Spleen (tissue), 11 donors: ENCODE data around the gene HSD17B14. TPM values are rescaled to one million over a fixed set of nuclear protein-coding genes. Genes with fewer than 3 reads are reported as not detected.

ENCODE experiments used
- DNase-seq: peaks from one replicate; pipeline ENCODE4 v3.0.0-alpha.2; 2020
- H3K27ac ChIP-seq, 8 donors: fragments of 200-600 bp; sonication (generic) in 7 of 8; 1 replicate in 4 of 8; 2 replicates in 4 of 8; pipeline versions ENCODE4 v1.5.0 to v1.8.0; 2016 to 2021; ENCODE audit warnings: inconsistent platforms in 4 of 8, mild to moderate bottlenecking in 4 of 8, moderate library complexity in 1 of 8
- H3K27me3 ChIP-seq, 7 donors: fragments of 200-600 bp; sonication (generic) in 6 of 7; replicated peaks in 1 of 7; 1 replicate in 4 of 7; 2 replicates in 3 of 7; pipeline versions ENCODE4 v1.5.0 to v1.8.0; 2016 to 2021; ENCODE audit warnings: inconsistent platforms in 3 of 7, mild to moderate bottlenecking in 1 of 7
- H3K36me3 ChIP-seq, 6 donors: fragments of 200-600 bp; sonication (generic) in 5 of 6; 1 replicate in 4 of 6; 2 replicates in 2 of 6; pipeline versions ENCODE4 v1.5.0 to v1.8.0; 2016 to 2021; ENCODE audit warnings: inconsistent platforms in 2 of 6
- H3K4me1 ChIP-seq, 6 donors: fragments of 200-600 bp; sonication (generic) in 5 of 6; 1 replicate in 3 of 6; 2 replicates in 3 of 6; pipeline versions ENCODE4 v1.5.0 to v1.8.0; 2016 to 2021; ENCODE audit warnings: inconsistent platforms in 3 of 6
- H3K4me3 ChIP-seq, 8 donors: fragments of 200-600 bp; sonication (generic) in 7 of 8; 1 replicate in 4 of 8; 2 replicates in 4 of 8; pipeline versions ENCODE4 v1.5.0 to v1.8.0; 2016 to 2021; ENCODE audit warnings: inconsistent platforms in 4 of 8, mild to moderate bottlenecking in 4 of 8, moderate library complexity in 2 of 8
- H3K9me3 ChIP-seq, 8 donors: fragments of 200-600 bp; sonication (generic) in 7 of 8; 1 replicate in 4 of 8; 2 replicates in 4 of 8; pipeline versions ENCODE4 v1.5.0 to v1.8.0; 2016 to 2021; ENCODE audit warnings: inconsistent platforms in 4 of 8
- POLR2A ChIP-seq, 3 donors: fragments of 450-650 bp; IDR thresholded peaks; one replicate each; pipeline ENCODE4 v1.5.1; 2017; ENCODE audit warnings: antibody characterized with exemption in 3 of 3, mild to moderate bottlenecking in 1 of 3
- POLR2AphosphoS5 ChIP-seq, 3 donors: sonication (generic); formaldehyde crosslinking; IDR thresholded peaks; one replicate each; pipeline ENCODE4 v1.5.1; 2017; ENCODE audit warnings: antibody characterized with exemption in 3 of 3
- WGBS, 5 donors: extraction: QIAGEN DNeasy Blood & Tissue Kit in 3 of 5; methylation state at CpG; one replicate each; pipeline versions ENCODE4 v1.1.5 to v1.1.7; 2013 to 2018; 5-methylcytosine and 5-hydroxymethylcytosine counted together
- intact Hi-C: fragments of 100-400 bp; cut with DNase I; formaldehyde crosslinking; loops from one replicate; pipeline ENCODE4 v1.15.0; 2023; ENCODE audit warnings: low total_unique reads
- polyA plus RNA-seq, 3 donors: library from polyadenylated mRNA; stranded (reverse); fragments of 200-250 nt; gene quantifications; one replicate each; pipeline ENCODE4 v1.2.1, GENCODE V29; 2013
- total RNA-seq, 7 donors: library from RNA; depleted of rRNA in 3 of 7; stranded (reverse); fragments of >200 nt in 3 of 7; fragmentation: NEBNext Ultra II Directional in 4 of 7; extraction: Animal tissue kit (Norgen Biotek cat#: 25700) in 4 of 7; gene quantifications; one replicate each; pipeline versions ENCODE4 v1.1.0 to v1.2.1, GENCODE V29; 2016 to 2021
- TF ChIP-seq, protein P1 (sequence below), 11 experiments: fragments of 200-600 bp in 7 of 11; fragments of 450-650 bp in 4 of 11; sonication (generic) in 4 of 11; IDR thresholded peaks in 8 of 11; conservative IDR thresholded peaks in 3 of 11; 1 replicate in 7 of 11; 2 replicates in 4 of 11; pipeline versions ENCODE4 v1.4.0 to v1.8.0; 2016 to 2021; ENCODE audit warnings: antibody characterized with exemption in 11 of 11, inconsistent platforms in 4 of 11, mild to moderate bottlenecking in 1 of 11
- donor health status: healthy with polysubstance abuse.
- donor health status: DM: no; HTN: no; CAD: no; lungs with moderate emphysema.
- donor health status: DM: no; HTN: no; CAD: no.
- donor health status: Bipolar disorder and iron deficiency.
- donor health status: healthy.
- donor health status: DM: no; HTN: no; CAD: no.
- donor health status: DM: yes; HTN: yes; CAD: no.

The HSD17B14 gene
- total and polyA plus RNA-seq, 10 donors, result 2.4 to 16.5 (median 10.6) TPM

DNA sequence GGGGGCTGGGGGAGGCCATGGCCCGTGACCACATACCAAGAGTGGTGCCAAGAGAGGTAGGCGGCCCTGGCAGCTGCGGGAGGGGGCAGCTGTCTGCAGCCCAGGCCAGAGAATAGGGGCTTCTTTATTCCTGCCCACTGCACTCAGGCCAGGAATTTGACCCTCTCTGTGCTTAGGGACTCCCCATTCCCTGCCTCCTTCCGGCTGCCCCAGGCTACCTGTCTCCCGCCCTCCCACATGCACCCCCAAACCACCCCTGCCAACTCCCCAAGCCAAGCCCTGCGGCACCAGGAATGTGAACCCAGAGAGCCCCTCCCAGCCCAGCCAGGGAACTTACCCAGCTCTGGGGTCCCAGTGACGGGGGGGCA lies 31.4 kb upstream of the HSD17B14 start:
- Histone ChIP-seq H3K9me3 (no peaks in the 10 kb centered on the region), H3K27ac (peak overlapping the region in 7 of 8 donors; percentile 59 to 76 (median 66)), H3K4me1 (peaks cover 0 to 36% (median 8%) of the 10 kb centered on the region in 6 donors), H3K36me3 (no peaks in the 10 kb centered on the region), H3K27me3 (peaks cover 0 to 15% (median 0%) of the 10 kb centered on the region in 7 donors), H3K4me3 (peak overlapping the region in 4 of 8 donors; percentile 13 to 49 (median 22))
- TF ChIP-seq POLR2A (IDR thresholded peaks at IDR 0.05), result no peak
- TF ChIP-seq, protein P1, sequence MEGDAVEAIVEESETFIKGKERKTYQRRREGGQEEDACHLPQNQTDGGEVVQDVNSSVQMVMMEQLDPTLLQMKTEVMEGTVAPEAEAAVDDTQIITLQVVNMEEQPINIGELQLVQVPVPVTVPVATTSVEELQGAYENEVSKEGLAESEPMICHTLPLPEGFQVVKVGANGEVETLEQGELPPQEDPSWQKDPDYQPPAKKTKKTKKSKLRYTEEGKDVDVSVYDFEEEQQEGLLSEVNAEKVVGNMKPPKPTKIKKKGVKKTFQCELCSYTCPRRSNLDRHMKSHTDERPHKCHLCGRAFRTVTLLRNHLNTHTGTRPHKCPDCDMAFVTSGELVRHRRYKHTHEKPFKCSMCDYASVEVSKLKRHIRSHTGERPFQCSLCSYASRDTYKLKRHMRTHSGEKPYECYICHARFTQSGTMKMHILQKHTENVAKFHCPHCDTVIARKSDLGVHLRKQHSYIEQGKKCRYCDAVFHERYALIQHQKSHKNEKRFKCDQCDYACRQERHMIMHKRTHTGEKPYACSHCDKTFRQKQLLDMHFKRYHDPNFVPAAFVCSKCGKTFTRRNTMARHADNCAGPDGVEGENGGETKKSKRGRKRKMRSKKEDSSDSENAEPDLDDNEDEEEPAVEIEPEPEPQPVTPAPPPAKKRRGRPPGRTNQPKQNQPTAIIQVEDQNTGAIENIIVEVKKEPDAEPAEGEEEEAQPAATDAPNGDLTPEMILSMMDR (IDR thresholded peaks at IDR 0.05 in 8 of 11, conservative IDR thresholded peaks at IDR 0.05 in 3 of 11), result no peak
- TF ChIP-seq POLR2AphosphoS5 (IDR thresholded peaks at IDR 0.05), result no peak
- WGBS, 5 donors, result 71 to 83% (median 79%) methylated on average over 7 of the region's 7 CpGs
- no peak for DNase-seq
- intact Hi-C loops, result no loop called here

- TF ChIP-seq POLR2AphosphoS5 (IDR thresholded peaks at IDR 0.05) (no peak), POLR2A (IDR thresholded peaks at IDR 0.05) (no peak)
- TF ChIP-seq, protein P1 (IDR thresholded peaks at IDR 0.05 in 8 of 11, conservative IDR thresholded peaks at IDR 0.05 in 3 of 11), result no peak
- Histone ChIP-seq H3K9me3 (no peaks in the 10 kb centered on the region), H3K36me3 (no peaks in the 10 kb centered on the region), H3K27me3 (peaks cover 0 to 15% (median 0%) of the 10 kb centered on the region in 7 donors), H3K4me1 (peaks cover 0 to 36% (median 8%) of the 10 kb centered on the region in 6 donors), H3K27ac (peak overlapping the region in 7 of 8 donors; percentile 59 to 76 (median 66)), H3K4me3 (peak overlapping the region in 4 of 8 donors; percentile 13 to 49 (median 22))
- intact Hi-C loops, result no loop called here
- no peak for DNase-seq
- 54 to 82% (median 72%) methylated on average over 14 of the region's 14 CpGs for WGBS, 5 donors
Observed at GRCh38 chr19:48867123-48867745, 30.9 kb upstream of the HSD17B14 start.

GRCh38 chr19:48866692-48867091 lies 30.4 kb upstream of the HSD17B14 start:
- no peak for DNase-seq
- WGBS, 5 donors, result 64 to 78% (median 71%) methylated on average over 6 of the region's 6 CpGs
- Histone ChIP-seq H3K27ac (peak overlapping the region in 3 of 8 donors; percentile 66 to 75 (median 69)), H3K4me3 (no peak overlapping the region), H3K36me3 (no peaks in the 10 kb centered on the region), H3K27me3 (peaks cover 0 to 15% (median 0%) of the 10 kb centered on the region in 7 donors), H3K4me1 (peaks cover 0 to 32% (median 5%) of the 10 kb centered on the region in 6 donors), H3K9me3 (no peaks in the 10 kb centered on the region)
- intact Hi-C loops, result no loop called here
- TF ChIP-seq POLR2A (IDR thresholded peaks at IDR 0.05), result no peak

- intact Hi-C loops, result no loop called here
- 77 to 90% (median 81%) methylated on average over 7 of the region's 7 CpGs for WGBS, 5 donors
Observed at GRCh38 chr19:48862827-48863226, 26.5 kb upstream of the HSD17B14 start.

More at GRCh38 chr19:48862827-48863226, 26.5 kb upstream of the HSD17B14 start:
- no peak overlapping the region for H3K27ac ChIP-seq
- no peaks in the 10 kb centered on the region for H3K36me3 ChIP-seq
- DNase-seq, result no peak
- peaks cover 0 to 27% (median 5%) of the 10 kb centered on the region in 6 donors for H3K4me1 ChIP-seq
- H3K27me3 ChIP-seq, result peaks cover 0 to 15% (median 0%) of the 10 kb centered on the region in 7 donors
- TF ChIP-seq, protein P1 (IDR thresholded peaks at IDR 0.05 in 8 of 11, conservative IDR thresholded peaks at IDR 0.05 in 3 of 11), result no peak
- TF ChIP-seq POLR2AphosphoS5 (IDR thresholded peaks at IDR 0.05) (no peak), POLR2A (IDR thresholded peaks at IDR 0.05) (no peak)
- no peak overlapping the region for H3K4me3 ChIP-seq
- H3K9me3 ChIP-seq, result no peaks in the 10 kb centered on the region
